Measurements from ENCODE around the gene WWOX. TPM values are rescaled to one million over a fixed set of nuclear protein-coding genes. Genes with fewer than 3 reads are reported as not detected.

The WWOX gene
- total RNA-seq, 6 experiments from 2014 or later = 13.0 to 24.3 (median 16.5) TPM

GRCh38 chr16:79156761-79157160 is 1057.3 kb downstream of the WWOX start:
- Histone ChIP-seq H3K4me3 (no peak overlapping the region), H3K27me3 (no peaks in the 10 kb centered on the region), H3K4me1 (no peaks in the 10 kb centered on the region), H3K27ac (no peak overlapping the region), H3K9me3 (no peaks in the 10 kb centered on the region), H3K36me3 (no peaks in the 10 kb centered on the region)
- intact Hi-C loops (cut with DNase I) = no loop called here
- no peak for ATAC-seq
- no peak for DNase-seq
- TF ChIP-seq POLR2A (IDR thresholded peaks at IDR 0.05) (no peak), CTCF (IDR thresholded peaks at IDR 0.05) (no peak)
- WGBS (ENCODE audit: insufficient coverage, low coverage, low lambda C conversion rate, missing lambda C conversion rate) = 73% methylated on average over 1 of the region's 1 CpG

- WGBS (ENCODE audit: insufficient coverage, low coverage, low lambda C conversion rate, missing lambda C conversion rate) = 82% methylated on average over 6 of the region's 6 CpGs
- no peak for ATAC-seq
Measured at GRCh38 chr16:79158337-79158736, 1058.9 kb downstream of the WWOX start.

GRCh38 chr16:79159261-79160049 is 1060.0 kb downstream of the WWOX start:
- WGBS (ENCODE audit: insufficient coverage, low coverage, low lambda C conversion rate, missing lambda C conversion rate) = 91% methylated on average over 11 of the region's 13 CpGs
- intact Hi-C loops (cut with DNase I) = no loop called here
- TF ChIP-seq CTCF (IDR thresholded peaks at IDR 0.05) = no peak
- no peak for TF ChIP-seq POLR2A (IDR thresholded peaks at IDR 0.05)
- no peak for ATAC-seq
- H3K4me1 ChIP-seq = peaks cover 0 to 6% (median 1%) of the 10 kb centered on the region in 4 donors
- H3K36me3 ChIP-seq = no peaks in the 10 kb centered on the region
- DNase-seq = no peak
- no peaks in the 10 kb centered on the region for H3K9me3 ChIP-seq
- no peaks in the 10 kb centered on the region for H3K27me3 ChIP-seq
- H3K27ac ChIP-seq = no peak overlapping the region
- H3K4me3 ChIP-seq = no peak overlapping the region

More at GRCh38 chr16:79158337-79158736, 1058.9 kb downstream of the WWOX start:
- no peaks in the 10 kb centered on the region for H3K36me3 ChIP-seq
- TF ChIP-seq CTCF (IDR thresholded peaks at IDR 0.05) = no peak
- TF ChIP-seq POLR2A (IDR thresholded peaks at IDR 0.05) = no peak
- no peak overlapping the region for H3K4me3 ChIP-seq
- no peaks in the 10 kb centered on the region for H3K27me3 ChIP-seq
- no peaks in the 10 kb centered on the region for H3K4me1 ChIP-seq
- no peak overlapping the region for H3K27ac ChIP-seq
- intact Hi-C loops (cut with DNase I) = no loop called here
- no peak for DNase-seq
- no peaks in the 10 kb centered on the region for H3K9me3 ChIP-seq

- Histone ChIP-seq H3K4me3 (no peak overlapping the region), H3K4me1 (peaks cover 0 to 20% (median 3%) of the 10 kb centered on the region in 4 donors), H3K27ac (no peak overlapping the region), H3K36me3 (no peaks in the 10 kb centered on the region), H3K27me3 (no peaks in the 10 kb centered on the region), H3K9me3 (no peaks in the 10 kb centered on the region)
- no peak for DNase-seq
- no peak for ATAC-seq
- no peak for TF ChIP-seq POLR2A (IDR thresholded peaks at IDR 0.05)
- TF ChIP-seq CTCF (IDR thresholded peaks at IDR 0.05) = no peak
- intact Hi-C loops (cut with DNase I) = no loop called here
- WGBS (ENCODE audit: insufficient coverage, low coverage, low lambda C conversion rate, missing lambda C conversion rate) = 100% methylated on average over 3 of the region's 3 CpGs
Measured at GRCh38 chr16:79162977-79163376, 1063.5 kb downstream of the WWOX start.

Data from right lobe of liver (tissue), 6 donors.